ENCODE results near the gene CORT.

DNA sequence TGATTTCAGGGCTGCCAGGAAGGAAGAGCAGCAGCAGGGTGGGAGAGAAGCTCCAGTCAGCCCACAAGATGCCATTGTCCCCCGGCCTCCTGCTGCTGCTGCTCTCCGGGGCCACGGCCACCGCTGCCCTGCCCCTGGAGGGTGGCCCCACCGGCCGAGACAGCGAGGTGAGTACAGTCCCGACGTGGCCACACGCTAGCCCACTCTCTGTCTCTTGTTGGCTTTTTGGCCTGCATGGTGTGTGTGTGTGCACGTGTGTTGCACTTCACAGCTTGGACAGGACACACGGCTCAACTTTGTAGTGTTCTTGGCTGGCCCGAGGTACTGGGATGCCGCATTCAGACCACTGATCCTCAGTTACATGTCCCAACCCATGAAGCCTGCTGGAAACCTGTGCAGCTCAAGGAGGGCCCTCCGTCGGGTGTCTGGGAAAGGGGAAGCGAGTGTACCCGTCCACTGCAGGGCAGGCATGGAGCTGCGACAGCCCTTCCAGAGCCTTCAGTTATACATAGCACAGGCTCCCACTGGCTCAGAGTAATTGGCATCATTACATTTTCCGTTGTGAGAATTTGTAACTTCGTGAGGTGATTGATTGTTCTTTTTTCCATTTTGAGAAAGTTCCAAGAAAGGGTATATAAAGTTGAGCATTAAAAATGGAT lies 454 bp downstream of the CORT start:
- TF ChIP-seq NR2C2 (IDR thresholded peaks at IDR 0.05; ENCODE audit: borderline replicate concordance, control insufficient read depth, insufficient read length, low read depth) (no peak), FOXK2 (IDR thresholded peaks at IDR 0.05) (no peak), MTA3 (IDR thresholded peaks at IDR 0.05; ENCODE audit: borderline replicate concordance, low read length) (no peak), BHLHE40 (IDR thresholded peaks at IDR 0.05; ENCODE audit: borderline replicate concordance in 1 of 2, low read depth in 2 of 2, low read length in 1 of 2) (no peak), TAF1 (IDR thresholded peaks at IDR 0.05; ENCODE audit: borderline replicate concordance, low read depth, low read length) (no peak), CREB1 (IDR thresholded peaks at IDR 0.05; ENCODE audit: low read depth) (no peak), TBL1XR1 (IDR thresholded peaks at IDR 0.05; ENCODE audit: low read depth, low read length) (no peak), GABPA (IDR thresholded peaks at IDR 0.05; ENCODE audit: low read depth) (no peak), EP300 (IDR thresholded peaks at IDR 0.05; ENCODE audit: borderline replicate concordance in 1 of 2, control insufficient read depth in 1 of 2, low read depth in 2 of 2, low read length in 2 of 2) (no peak), SMC3 (IDR thresholded peaks at IDR 0.05; ENCODE audit: borderline replicate concordance, low read length) (no peak), ZNF384 (IDR thresholded peaks at IDR 0.05; ENCODE audit: borderline replicate concordance, low read depth, low read length) (no peak)
- TF ChIP-seq, protein P1, sequence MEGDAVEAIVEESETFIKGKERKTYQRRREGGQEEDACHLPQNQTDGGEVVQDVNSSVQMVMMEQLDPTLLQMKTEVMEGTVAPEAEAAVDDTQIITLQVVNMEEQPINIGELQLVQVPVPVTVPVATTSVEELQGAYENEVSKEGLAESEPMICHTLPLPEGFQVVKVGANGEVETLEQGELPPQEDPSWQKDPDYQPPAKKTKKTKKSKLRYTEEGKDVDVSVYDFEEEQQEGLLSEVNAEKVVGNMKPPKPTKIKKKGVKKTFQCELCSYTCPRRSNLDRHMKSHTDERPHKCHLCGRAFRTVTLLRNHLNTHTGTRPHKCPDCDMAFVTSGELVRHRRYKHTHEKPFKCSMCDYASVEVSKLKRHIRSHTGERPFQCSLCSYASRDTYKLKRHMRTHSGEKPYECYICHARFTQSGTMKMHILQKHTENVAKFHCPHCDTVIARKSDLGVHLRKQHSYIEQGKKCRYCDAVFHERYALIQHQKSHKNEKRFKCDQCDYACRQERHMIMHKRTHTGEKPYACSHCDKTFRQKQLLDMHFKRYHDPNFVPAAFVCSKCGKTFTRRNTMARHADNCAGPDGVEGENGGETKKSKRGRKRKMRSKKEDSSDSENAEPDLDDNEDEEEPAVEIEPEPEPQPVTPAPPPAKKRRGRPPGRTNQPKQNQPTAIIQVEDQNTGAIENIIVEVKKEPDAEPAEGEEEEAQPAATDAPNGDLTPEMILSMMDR (IDR thresholded peaks at IDR 0.05 in 2 of 3, conservative IDR thresholded peaks at IDR 0.05 in 1 of 3; ENCODE audit: control insufficient read depth in 2 of 3, extremely low read depth in 1 of 3, insufficient read depth in 1 of 3, low read depth in 3 of 3, low read length in 3 of 3), result no peak
- TF ChIP-seq, protein P2, sequence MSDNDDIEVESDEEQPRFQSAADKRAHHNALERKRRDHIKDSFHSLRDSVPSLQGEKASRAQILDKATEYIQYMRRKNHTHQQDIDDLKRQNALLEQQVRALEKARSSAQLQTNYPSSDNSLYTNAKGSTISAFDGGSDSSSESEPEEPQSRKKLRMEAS (IDR thresholded peaks at IDR 0.05; ENCODE audit: low read depth, low read length), result no peak
